T47D (cell line): ENCODE results near the gene COX10.
"Not testable (repeated sequence)": the region's sequence is repeated elsewhere in the genome, so short reads cannot be mapped to it uniquely, and the experiment has no call there.

Experiments
- DNase-seq, 2 experiments: peaks; one replicate each; pipeline versions ENCODE4 v3.0.0 to v3.0.0-alpha.2; 2011 to 2012; ENCODE audit warnings: low read depth in 1 of 2, low spot score in 1 of 2
- JUND ChIP-seq: IDR thresholded peaks from 2 replicates; pipeline ENCODE4 v1.6.1; 2012; ENCODE audit warnings: low read depth
- in situ Hi-C: cut with HindIII; loops from 2 replicates; pipeline ENCODE4 v1.10.0; 2016; ENCODE audit warnings: low sequenced_read_pairs, low pct_unique_long_range_greater_than_20kb

Gene COX10

DNA sequence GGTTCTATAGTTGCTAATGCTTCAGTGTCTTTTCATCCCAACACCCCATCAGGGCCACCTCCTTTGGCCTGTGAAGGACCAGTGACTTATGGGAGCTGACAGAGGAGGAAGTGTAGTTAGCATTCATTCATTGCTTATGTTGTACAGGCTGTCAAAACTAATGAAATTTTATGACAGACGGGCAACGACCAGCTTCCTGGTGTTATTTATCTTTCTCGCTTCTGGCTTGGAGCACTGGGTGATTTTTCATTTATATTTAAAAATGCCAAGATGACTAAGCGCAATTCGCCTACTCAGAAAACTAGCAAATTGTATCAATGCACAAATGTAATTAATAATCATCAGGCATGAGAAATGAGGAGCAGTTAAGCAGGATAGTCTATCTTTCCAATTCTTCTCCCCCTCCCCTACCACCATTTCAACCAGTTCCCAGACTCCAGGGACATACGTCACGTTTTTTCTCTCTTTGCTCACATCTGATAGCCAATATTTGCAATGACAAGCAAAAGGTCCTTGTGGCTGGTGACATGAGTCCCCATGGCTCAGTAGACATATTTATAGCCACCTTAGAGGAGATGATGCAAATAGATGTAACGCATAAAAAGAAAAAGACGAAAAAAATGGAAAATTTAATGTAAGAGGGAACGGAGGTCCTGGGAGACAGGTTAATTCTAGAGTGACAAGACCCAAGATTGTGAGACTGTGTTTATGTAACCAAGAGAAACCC lies 156.1 kb downstream of the COX10 start:
- TF ChIP-seq JUND, result no peak
- no peak for DNase-seq
- in situ Hi-C loops, result no loop called here

DNA sequence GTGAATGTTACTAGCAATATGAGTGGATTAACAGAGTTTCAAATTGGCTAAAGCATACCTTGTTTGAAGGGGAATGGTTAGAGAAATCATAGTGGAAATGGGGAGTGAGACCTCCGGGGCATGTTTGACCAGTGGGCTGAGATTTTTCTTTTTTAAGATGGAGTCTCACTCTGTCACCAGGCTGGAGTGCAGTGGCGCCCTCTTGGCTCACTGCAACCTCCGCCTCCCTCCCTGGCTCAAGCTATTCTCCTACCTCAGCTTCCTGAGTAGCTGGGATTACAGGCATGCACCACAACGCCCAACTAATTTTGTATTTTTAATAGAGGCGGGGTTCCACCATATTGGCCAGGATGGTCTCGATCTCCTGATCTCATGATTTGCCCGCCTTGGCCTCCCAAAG lies 157.7 kb downstream of the COX10 start:
- DNase-seq, result no peak
- in situ Hi-C loops, result no loop called here
- no peak for TF ChIP-seq JUND

DNA sequence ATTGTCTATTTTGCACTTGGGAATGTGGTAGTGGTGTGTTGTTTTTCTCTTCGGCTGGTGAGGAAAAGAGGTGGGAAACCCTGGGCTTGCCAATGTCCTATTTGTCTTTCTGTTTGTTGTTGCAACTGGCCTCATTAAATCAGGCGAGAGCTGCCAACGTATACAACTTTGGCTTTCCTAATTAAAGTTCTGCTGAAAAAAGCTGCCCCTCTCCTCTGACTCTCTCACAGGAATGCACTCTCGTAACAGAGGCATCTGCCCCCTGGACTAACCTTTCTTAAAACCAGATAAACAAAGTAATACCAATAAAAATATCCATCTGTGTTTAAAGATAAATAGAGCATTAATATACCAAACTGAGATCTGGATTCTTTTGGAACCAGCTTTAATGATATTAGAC lies 159.6 kb downstream of the COX10 start:
- DNase-seq, result no peak
- in situ Hi-C loops, result no loop called here
- no peak for TF ChIP-seq JUND

DNA sequence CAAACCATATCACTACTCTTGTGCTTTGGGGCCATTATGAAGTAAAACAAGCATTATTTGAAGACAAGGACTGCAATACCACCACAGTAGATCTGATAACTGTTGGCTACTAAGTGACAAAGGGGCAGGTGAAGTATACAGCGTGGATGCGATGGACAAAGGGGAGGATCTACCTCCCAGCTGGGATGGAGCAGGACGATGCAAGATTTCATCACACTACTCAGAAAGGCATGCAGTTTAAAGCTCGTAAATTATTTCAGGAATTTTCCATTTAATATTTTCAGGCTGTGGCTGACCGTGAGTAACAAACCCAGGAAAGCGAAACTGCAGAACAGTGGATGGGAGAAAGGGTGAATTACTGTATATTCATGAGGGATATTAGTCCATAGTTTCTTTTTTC lies 161.9 kb downstream of the COX10 start:
- in situ Hi-C loops, result not testable (repeated sequence)

DNA sequence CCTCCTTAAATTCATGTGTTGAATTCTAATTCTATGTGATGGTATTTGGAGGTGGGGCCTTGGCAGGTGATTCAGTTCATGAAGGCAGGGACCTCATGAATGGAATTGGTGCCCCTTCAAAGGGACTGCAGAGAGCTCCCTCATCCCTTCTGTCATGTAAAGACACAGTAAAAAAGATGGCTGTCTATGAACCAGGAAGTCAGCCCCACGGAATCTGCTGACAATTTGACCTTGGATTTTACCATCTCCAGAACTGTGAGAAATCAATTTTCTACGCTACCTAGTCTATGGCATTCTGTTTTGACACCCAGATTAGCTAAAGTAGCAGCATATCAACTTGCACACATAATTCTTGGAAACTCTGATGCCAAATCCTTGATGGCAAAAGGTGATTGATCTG lies 165.7 kb downstream of the COX10 start:
- DNase-seq, in situ Hi-C loops: not testable (repeated sequence)

More for the DNA sequence above, 161.9 kb downstream of the COX10 start:
- DNase-seq, result not testable (repeated sequence)

DNA sequence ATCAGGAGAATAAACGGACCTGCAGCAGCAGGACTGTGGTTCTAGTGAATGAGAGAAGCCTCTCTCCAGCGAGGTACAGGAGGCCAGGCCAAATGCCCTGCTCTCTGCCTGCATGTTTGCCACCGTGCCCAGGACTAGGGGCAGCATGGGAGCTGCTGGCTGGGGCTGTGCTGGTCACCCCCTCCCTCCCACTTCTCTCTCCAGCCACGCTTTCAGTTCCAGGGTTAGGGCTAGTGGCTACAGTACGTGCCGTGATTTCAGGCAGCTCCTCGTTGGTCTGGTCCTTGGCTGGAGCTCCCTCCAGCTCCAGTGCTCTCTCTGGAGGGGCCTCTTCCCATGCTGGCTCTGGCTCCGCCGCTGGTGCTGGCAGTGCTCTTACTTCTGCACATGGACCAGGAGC lies 166.7 kb downstream of the COX10 start:
- in situ Hi-C loops, DNase-seq: not testable (repeated sequence)

DNA sequence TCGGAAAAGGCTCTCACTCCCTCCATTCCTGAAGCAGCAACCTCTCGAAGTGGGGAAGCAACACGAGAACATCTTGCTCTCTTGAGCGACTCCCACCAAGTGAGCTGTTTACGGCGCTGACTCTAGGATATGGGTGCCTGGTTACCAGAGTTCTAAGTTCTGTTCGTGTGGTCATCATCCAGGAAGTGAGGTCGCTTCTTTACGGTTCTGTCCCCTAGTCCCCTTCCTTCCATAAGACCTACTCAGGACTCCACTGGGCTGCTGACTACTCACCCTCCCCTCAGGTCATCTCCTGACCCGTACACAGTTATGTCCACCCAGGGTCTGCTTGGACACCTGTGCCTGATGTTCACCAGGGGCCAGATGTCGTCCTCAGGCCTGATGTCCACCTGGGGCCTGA lies 167.5 kb downstream of the COX10 start, which contains the start of gene CDRT15:
Gene CDRT15, minus strand, starts transcription at position 101 of the 400 bp plus-strand sequence. Its CDS starts 29 bp downstream, at position 72.
- DNase-seq, in situ Hi-C loops: not testable (repeated sequence)

DNA sequence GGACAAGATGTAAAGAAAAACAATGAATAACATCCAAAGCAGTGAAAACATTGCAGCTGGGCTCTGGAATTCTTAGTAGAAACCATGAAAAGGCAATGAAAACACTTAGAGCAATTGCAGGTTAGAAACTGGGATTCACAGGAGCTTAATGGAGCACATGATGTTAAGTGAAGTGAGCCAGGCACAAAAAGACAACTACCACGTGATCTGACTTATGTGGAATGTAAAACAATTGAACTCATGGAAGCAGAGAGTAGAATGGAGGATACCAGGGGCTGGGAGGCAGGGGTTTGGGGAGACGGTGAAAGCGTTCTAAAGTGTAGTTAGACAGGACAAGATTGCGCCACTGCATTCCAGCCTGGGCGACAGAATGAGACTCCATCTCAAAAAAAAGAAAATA lies 170.0 kb downstream of the COX10 start:
- in situ Hi-C loops, DNase-seq: not testable (repeated sequence)

DNA sequence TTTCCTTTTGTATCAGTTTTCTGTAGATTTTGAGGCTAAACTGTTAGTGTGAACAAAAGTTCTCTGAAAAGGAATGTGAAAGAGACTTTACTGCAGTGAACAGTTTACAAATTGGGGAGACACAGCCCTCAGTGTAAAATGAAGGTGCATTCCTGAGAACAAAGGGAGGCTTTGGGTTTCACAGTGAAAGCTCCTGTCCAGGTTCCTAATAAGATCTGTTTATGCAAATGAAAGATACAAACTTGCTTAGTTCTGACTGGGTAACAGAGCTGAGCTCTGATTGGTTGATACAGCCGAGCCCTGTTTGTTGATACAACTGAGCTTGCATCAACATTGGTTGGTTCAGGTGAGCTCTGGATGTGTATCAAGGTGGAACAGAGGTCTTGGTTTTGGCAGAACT lies 175.7 kb downstream of the COX10 start:
- no peak for TF ChIP-seq JUND
- in situ Hi-C loops, result no loop called here
- peak in 1 of 2 experiments; percentile 8 for DNase-seq

DNA sequence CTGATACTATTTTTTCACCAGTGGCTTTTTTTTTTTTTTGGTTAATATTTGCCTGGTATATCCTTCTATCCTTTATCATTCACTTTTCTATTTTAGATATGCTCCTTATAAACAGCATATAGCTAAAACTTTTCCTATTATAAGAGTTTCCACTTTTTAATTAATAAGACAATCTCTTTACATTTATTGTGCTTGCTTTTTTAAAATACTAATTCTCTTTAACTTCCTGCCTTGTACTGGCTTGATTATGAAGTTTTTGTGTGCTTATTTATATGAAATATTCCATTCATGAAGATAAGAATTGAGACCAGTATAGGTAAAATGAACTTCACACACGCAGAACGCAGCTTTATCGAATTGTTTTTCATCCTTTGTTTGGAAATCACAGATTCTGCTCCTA lies 176.3 kb downstream of the COX10 start:
- no peak for DNase-seq
- in situ Hi-C loops, result no loop called here
- no peak for TF ChIP-seq JUND
